ENCODE data around the gene PDXP. TPM values are rescaled to one million over a fixed set of nuclear protein-coding genes. Genes with fewer than 3 reads are reported as not detected.

The PDXP gene
- total RNA-seq, 1 donor from 2014 or later: 22.4 TPM

DNA sequence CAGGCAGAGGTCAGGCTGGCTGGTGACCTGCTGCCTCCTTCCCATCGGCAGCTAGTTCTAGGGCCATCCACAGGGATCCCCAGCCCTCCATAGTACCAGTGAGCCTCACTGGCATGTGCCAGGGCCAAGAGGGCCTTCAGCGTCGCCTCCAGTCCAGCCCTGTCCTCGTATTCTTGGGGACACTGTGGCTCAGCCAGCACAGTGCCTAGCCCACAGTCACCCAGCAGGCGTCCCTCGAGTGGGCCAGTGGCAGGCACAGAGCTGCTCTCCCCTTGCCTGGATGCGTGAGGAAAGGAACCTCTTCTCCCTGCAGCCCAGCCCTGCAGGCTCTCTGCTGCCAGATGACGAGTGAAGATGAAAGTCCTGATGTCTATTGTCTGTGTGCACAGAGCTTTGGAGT, 29.7 kb upstream of the PDXP start:
- FAIRE-seq (no peak), DNase-seq (ENCODE audit: low read depth) (no peak)
- Histone ChIP-seq H3K9ac (ENCODE audit: low read length) (no peak overlapping the region), H3K4me3 (ENCODE audit: insufficient read depth, low read depth, low read length) (no peak overlapping the region), H2AFZ (ENCODE audit: low read depth, low read length) (no peak overlapping the region), H3K27ac (ENCODE audit: low read depth, low read length) (no peak overlapping the region), H3K36me3 (ENCODE audit: insufficient read depth, low read length) (no peaks in the 10 kb centered on the region), H4K20me1 (ENCODE audit: insufficient read depth, low read length) (peaks cover 1% of the 10 kb centered on the region), H3K79me2 (ENCODE audit: insufficient read depth, low read length) (no peaks in the 10 kb centered on the region), H3K27me3 (ENCODE audit: insufficient read depth, low read length) (no peaks in the 10 kb centered on the region), H3K4me2 (ENCODE audit: low read length) (no peak overlapping the region), H3K9me3 (ENCODE audit: insufficient read depth, low read depth, low read length) (no peaks in the 10 kb centered on the region), H3K4me1 (ENCODE audit: insufficient read depth, low read length) (peaks cover 11% of the 10 kb centered on the region)
- H3K27me3 Mint-ChIP-seq (ENCODE audit: low read depth, unreplicated experiment): no peaks in the 10 kb centered on the region
- TF ChIP-seq, protein P1, sequence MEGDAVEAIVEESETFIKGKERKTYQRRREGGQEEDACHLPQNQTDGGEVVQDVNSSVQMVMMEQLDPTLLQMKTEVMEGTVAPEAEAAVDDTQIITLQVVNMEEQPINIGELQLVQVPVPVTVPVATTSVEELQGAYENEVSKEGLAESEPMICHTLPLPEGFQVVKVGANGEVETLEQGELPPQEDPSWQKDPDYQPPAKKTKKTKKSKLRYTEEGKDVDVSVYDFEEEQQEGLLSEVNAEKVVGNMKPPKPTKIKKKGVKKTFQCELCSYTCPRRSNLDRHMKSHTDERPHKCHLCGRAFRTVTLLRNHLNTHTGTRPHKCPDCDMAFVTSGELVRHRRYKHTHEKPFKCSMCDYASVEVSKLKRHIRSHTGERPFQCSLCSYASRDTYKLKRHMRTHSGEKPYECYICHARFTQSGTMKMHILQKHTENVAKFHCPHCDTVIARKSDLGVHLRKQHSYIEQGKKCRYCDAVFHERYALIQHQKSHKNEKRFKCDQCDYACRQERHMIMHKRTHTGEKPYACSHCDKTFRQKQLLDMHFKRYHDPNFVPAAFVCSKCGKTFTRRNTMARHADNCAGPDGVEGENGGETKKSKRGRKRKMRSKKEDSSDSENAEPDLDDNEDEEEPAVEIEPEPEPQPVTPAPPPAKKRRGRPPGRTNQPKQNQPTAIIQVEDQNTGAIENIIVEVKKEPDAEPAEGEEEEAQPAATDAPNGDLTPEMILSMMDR (IDR thresholded peaks at IDR 0.05; ENCODE audit: insufficient read depth, low read depth, low read length): no peak
- TF ChIP-seq EZH2 (IDR thresholded peaks at IDR 0.05; ENCODE audit: insufficient read depth, low read length): no peak
- H3K9me3 Mint-ChIP-seq (ENCODE audit: unreplicated experiment): no peaks in the 10 kb centered on the region
- no peak overlapping the region for H3K4me3 Mint-ChIP-seq (ENCODE audit: unreplicated experiment)
- H3K4me1 Mint-ChIP-seq (ENCODE audit: low read depth, unreplicated experiment): peaks cover 12% of the 10 kb centered on the region
- H3K27ac Mint-ChIP-seq (ENCODE audit: unreplicated experiment): no peak overlapping the region
- H3K36me3 Mint-ChIP-seq (ENCODE audit: low read depth, unreplicated experiment): peaks cover 9% of the 10 kb centered on the region

DNA sequence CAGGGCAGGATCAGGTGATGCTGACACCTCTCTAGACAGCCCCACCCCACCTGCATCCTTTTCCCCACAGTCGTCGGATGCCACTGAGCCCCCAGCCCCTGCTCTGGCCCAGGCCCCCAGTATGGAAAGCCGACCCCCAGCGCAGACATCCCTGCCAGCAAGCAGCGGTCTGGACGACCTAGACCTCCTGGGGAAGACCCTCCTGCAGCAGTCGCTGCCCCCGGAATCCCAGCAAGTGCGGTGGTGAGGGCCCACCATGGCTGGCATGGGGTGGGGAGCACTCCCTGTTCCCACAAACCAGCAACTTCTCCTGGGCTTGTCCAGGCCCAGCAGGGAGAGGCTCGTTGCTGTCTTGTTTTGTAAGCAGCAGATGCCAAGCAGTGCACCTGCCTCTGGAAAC, 28.6 kb upstream of the PDXP start:
- no peaks in the 10 kb centered on the region for H3K9me3 ChIP-seq (ENCODE audit: insufficient read depth, low read depth, low read length)
- Mint-ChIP-seq H3K36me3 (ENCODE audit: low read depth, unreplicated experiment) (peaks cover 6% of the 10 kb centered on the region), H3K4me1 (ENCODE audit: low read depth, unreplicated experiment) (peaks cover 20% of the 10 kb centered on the region), H3K27me3 (ENCODE audit: low read depth, unreplicated experiment) (no peaks in the 10 kb centered on the region), H3K9me3 (ENCODE audit: unreplicated experiment) (no peaks in the 10 kb centered on the region), H3K27ac (ENCODE audit: unreplicated experiment) (no peak overlapping the region), H3K4me3 (ENCODE audit: unreplicated experiment) (no peak overlapping the region)
- H3K27ac ChIP-seq (ENCODE audit: low read depth, low read length): no peak overlapping the region
- no peak overlapping the region for H3K4me3 ChIP-seq (ENCODE audit: insufficient read depth, low read depth, low read length)
- no peak overlapping the region for H3K4me2 ChIP-seq (ENCODE audit: low read length)
- DNase-seq (ENCODE audit: low read depth) (no peak), FAIRE-seq (no peak)
- H3K36me3 ChIP-seq (ENCODE audit: insufficient read depth, low read length): no peaks in the 10 kb centered on the region
- no peaks in the 10 kb centered on the region for H3K79me2 ChIP-seq (ENCODE audit: insufficient read depth, low read length)
- H3K9ac ChIP-seq (ENCODE audit: low read length): no peak overlapping the region
- H3K27me3 ChIP-seq (ENCODE audit: insufficient read depth, low read length): no peaks in the 10 kb centered on the region
- H3K4me1 ChIP-seq (ENCODE audit: insufficient read depth, low read length): peaks cover 22% of the 10 kb centered on the region
- TF ChIP-seq, protein P1 (IDR thresholded peaks at IDR 0.05; ENCODE audit: insufficient read depth, low read depth, low read length): no peak
- TF ChIP-seq EZH2 (IDR thresholded peaks at IDR 0.05; ENCODE audit: insufficient read depth, low read length): no peak
- no peak overlapping the region for H2AFZ ChIP-seq (ENCODE audit: low read depth, low read length)
- H4K20me1 ChIP-seq (ENCODE audit: insufficient read depth, low read length): no peaks in the 10 kb centered on the region

DNA sequence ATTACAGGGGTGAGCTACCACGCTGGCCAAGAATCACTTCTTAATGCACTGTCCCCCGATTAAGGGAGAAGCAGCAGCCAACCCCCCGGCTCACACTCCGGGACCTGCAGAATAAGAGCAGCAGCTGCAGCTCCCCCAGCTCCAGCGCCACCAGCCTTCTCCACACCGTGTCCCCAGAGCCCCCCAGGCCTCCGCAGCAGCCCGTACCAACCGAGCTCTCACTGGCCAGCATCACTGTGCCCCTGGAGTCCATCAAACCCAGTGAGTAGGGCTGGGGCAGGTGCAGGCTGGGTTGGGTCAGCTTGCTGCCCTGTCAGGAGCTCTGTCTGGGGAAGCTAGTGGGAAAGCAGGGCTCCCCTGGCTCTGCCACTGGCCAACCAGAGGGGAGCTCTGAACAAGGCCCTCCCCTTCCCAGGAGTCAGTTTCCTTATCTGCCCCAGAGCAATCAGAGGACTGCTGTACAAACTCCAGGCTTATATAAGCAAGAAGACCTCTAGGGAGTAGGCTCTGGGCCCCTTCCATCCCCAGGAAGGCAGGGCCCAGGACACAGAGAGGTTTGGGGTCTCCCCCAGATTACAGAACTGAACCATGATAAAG, 27.6 kb upstream of the PDXP start:
- no peak overlapping the region for H3K4me2 ChIP-seq (ENCODE audit: low read length)
- peaks cover 25% of the 10 kb centered on the region for H3K4me1 Mint-ChIP-seq (ENCODE audit: low read depth, unreplicated experiment)

More for the DNA sequence above, 27.6 kb upstream of the PDXP start:
- TF ChIP-seq, protein P1 (IDR thresholded peaks at IDR 0.05; ENCODE audit: insufficient read depth, low read depth, low read length): no peak
- no peak for TF ChIP-seq EZH2 (IDR thresholded peaks at IDR 0.05; ENCODE audit: insufficient read depth, low read length)
- H3K4me1 ChIP-seq (ENCODE audit: insufficient read depth, low read length): peaks cover 26% of the 10 kb centered on the region
- H4K20me1 ChIP-seq (ENCODE audit: insufficient read depth, low read length): no peaks in the 10 kb centered on the region
- no peak overlapping the region for H3K4me3 Mint-ChIP-seq (ENCODE audit: unreplicated experiment)
- no peak overlapping the region for H3K27ac Mint-ChIP-seq (ENCODE audit: unreplicated experiment)
- peaks cover 6% of the 10 kb centered on the region for H3K36me3 Mint-ChIP-seq (ENCODE audit: low read depth, unreplicated experiment)
- H3K9me3 Mint-ChIP-seq (ENCODE audit: unreplicated experiment): no peaks in the 10 kb centered on the region
- H3K9me3 ChIP-seq (ENCODE audit: insufficient read depth, low read depth, low read length): no peaks in the 10 kb centered on the region
- no peak overlapping the region for H3K9ac ChIP-seq (ENCODE audit: low read length)
- H3K27ac ChIP-seq (ENCODE audit: low read depth, low read length): no peak overlapping the region
- no peaks in the 10 kb centered on the region for H3K36me3 ChIP-seq (ENCODE audit: insufficient read depth, low read length)
- H3K4me3 ChIP-seq (ENCODE audit: insufficient read depth, low read depth, low read length): no peak overlapping the region
- no peak for DNase-seq (ENCODE audit: low read depth)
- H3K27me3 Mint-ChIP-seq (ENCODE audit: low read depth, unreplicated experiment): no peaks in the 10 kb centered on the region
- H3K79me2 ChIP-seq (ENCODE audit: insufficient read depth, low read length): no peaks in the 10 kb centered on the region
- FAIRE-seq: no peak
- no peak overlapping the region for H2AFZ ChIP-seq (ENCODE audit: low read depth, low read length)
- no peaks in the 10 kb centered on the region for H3K27me3 ChIP-seq (ENCODE audit: insufficient read depth, low read length)
